SHP77 treated with DMSO at 0.1 percent for 48 hours (cell line): ENCODE results near the gene KLHL9.

Experiments used
- DNase-seq: peaks from one replicate; lab custom pipeline; 2025; lab: John Stamatoyannopoulos, UW

Gene KLHL9

DNA sequence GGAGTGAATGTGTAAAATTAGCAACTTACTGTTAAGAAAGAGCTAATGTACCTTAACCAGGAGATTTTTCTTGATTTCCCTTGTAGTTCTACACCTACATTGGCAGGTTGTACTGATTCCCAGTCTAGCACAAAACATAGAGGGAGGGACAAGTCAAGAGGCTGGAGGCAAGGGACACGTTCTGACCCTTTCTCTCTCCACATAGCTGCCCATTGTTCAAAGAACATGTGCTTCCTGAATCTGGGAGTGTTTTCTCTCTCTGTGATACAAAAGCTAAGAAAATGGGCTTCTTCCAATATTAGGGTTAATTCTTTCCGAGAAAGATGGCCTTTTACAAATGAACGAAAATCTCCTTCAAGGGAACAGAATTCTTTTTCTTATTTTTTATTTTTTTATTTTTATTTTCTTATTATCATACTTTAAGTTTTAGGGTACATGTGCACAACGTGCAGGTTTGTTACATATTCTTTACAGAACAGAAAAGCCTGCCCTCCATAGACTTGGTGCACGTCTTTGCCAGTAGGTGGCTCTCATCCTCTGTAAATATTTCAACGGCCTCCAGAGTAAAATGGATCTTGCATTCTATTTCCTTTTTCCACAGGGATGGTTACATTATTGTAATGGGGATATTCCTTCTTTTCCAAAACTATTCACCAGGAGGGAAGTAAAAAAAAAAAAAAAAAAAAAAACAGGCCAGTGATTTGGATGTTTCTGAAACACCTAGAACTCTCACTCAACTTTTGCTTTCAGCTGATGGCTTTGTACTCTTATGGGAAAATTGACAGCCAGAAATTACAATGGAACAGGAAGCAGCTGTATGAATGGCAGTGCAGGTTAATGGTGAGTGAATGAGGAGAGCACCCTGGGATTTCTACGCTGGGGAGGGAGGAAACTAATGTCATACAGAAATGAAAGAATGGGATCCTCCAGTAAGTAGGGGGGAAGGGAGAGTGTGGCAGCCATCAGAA, 17.0 kb downstream of the KLHL9 start:
- DNase-seq: no peak

GRCh38 chr9:21316860-21317259, 18.3 kb downstream of the KLHL9 start:
- no peak for DNase-seq

- DNase-seq: no peak
These were observed 19.0 kb downstream of the KLHL9 start for GRCh38 chr9:21316032-21316842.

DNA sequence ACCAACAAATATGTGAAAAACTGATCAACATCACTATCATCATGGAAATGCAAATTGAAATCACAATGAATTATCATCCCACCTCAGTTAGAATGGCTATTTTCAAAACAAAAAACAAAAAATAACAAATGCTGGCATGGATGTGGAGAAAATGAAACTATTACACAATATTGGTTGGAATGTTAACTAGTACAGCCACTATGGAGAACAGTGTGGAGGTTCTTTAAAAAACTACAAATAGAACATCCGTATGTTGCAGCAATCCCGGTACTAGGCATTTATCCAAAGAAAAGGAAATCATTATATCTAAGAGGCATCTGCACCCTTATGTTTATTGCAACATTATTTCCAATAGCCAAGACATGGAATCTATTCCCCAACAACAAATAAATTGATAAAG, 21.1 kb downstream of the KLHL9 start:
- DNase-seq: no peak

GRCh38 chr9:21311889-21312288, 23.3 kb downstream of the KLHL9 start:
- no peak for DNase-seq

DNA sequence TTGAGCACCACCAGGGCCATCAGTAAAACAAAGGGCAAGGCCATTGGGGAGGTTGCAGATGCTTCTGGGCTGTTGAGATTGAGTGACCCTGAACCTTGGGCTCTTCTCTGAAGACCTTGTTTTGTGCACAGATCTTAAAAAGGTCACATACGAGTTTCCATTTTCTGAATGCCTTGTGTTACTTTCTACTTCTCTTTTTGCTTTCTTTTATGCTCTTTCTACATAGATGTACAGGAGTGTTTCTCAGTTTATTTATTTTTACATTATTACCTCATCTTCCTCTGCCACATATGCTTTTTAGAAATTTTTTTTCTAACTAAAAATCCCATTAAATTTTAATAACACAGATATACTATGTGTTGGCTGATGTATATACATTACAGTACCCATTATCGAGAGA, 30.0 kb downstream of the KLHL9 start, which contains the start of gene IFNA5:
TSS of gene IFNA5 (minus strand) at position 101 of the 400 bp plus-strand sequence. CDS start at position 44, 57 bp downstream.
- no peak for DNase-seq

DNA sequence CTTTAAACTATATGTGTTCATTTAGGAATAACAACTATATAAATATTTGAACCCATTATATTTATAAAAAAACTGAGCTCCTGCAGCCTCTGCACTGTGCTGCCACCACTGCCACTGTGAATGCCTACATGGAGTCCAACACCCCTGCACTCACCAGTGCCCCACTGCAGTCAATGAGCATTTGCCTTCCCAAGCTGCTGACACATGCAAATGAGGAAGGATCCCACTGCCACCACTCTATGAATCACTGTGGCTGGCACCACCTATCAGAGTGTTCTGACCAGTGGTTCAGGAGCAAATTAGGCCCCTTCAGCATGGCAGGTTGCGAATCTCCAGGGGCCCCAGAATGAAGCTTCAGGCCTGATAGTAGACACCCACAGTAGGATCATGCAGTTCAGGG, 39.2 kb downstream of the KLHL9 start:
- DNase-seq: no peak

DNA sequence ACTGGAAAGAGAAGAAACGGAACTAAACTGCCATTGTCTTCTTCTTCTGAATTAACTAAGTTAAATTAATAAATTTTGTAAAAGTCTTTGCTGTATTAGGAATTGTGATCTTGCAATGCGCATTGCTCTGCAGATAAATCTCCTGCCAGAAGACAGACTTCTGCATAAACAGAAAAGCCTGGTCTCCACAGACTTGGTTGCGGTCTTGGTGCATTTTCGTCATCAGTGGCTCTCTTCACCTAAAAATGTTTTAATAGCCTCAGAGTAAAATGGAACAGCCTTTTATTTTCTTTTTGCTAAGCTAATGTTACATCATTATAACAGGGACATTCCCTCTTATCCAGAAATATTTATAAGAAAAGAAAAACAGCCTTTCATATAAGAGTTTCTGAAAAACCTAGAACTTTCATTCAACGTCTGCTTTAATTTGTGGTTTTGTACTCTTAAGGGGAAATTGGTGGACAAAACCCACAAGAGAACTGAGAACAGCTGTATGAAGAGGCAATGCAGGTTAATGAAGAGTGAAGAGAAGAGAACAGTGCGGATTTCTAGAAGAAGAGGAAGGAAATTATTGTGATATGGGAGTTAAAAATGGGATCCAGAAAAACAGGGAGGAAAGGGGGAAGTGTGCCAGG, 40.2 kb downstream of the KLHL9 start:
- DNase-seq: no peak

- no peak for DNase-seq
These were observed 40.8 kb downstream of the KLHL9 start for GRCh38 chr9:21294364-21294774.

DNA sequence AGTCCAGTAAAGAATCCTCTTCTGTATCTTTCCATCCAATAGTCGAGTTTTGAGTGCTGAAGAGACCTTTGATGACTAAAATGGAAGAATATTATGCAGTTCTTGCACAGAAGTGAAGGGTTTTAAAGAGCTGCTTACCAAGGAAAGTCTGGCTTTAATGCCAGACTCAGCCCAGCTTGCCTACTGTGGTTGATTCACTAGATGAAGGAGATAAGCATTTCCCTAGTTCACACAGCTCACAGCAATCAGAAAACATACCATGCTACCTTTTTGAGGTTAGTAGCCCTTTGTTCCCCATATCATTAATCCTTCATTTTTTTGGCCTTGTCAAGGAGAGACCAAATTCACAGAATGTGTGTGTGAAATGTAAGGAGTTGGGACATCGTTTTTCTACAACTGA, 45.4 kb downstream of the KLHL9 start:
- no peak for DNase-seq

- DNase-seq: no peak
These were observed 47.9 kb downstream of the KLHL9 start for GRCh38 chr9:21287280-21287679.

- DNase-seq: no peak
These were observed 48.5 kb downstream of the KLHL9 start for GRCh38 chr9:21286659-21287058.

- no peak for DNase-seq
These were observed 49.1 kb downstream of the KLHL9 start for GRCh38 chr9:21286099-21286498.

- DNase-seq: no peak
These were observed 53.9 kb downstream of the KLHL9 start for GRCh38 chr9:21281275-21281674.
